K562 (cell line): ENCODE data around the gene URGCP. TPM values are rescaled to one million over a fixed set of nuclear protein-coding genes. Genes with fewer than 3 reads are reported as not detected.
A peak's percentile ranks its signal among the peaks of the same experiment; 100 is the strongest.

ENCODE experiments used
- BCOR ChIP-seq: fragments of 450-650 bp; IDR thresholded peaks from 2 replicates; pipeline ENCODE4 v1.6.1; 2016
- CBFA2T3 ChIP-seq: fragments of 450-650 bp; IDR thresholded peaks from 2 replicates; pipeline ENCODE4 v1.6.1; 2017
- CBX3 ChIP-seq, 2 experiments: IDR thresholded peaks; 1 replicate in 1 of 2; 2 replicates in 1 of 2; pipeline ENCODE4 v1.6.1; 2012; ENCODE audit warnings: inconsistent platforms in 2 of 2, low read length in 2 of 2, borderline replicate concordance in 1 of 2, control low read depth in 1 of 2
- ETS1 ChIP-seq: conservative IDR thresholded peaks from 2 replicates; pipeline ENCODE4 v1.6.1; 2011; ENCODE audit warnings: low read depth, mild to moderate bottlenecking, low read length; ENCODE audit not compliant: control insufficient read depth
- KLF6 ChIP-seq: fragments of 250-450 bp; sonication (Bioruptor Pico); IDR thresholded peaks from 2 replicates; pipeline ENCODE4 v1.4.0; 2020; ENCODE audit warnings: mild to moderate bottlenecking, moderate library complexity, borderline replicate concordance
- MBD1 ChIP-seq: fragments of 250-450 bp; sonication (Bioruptor Pico); IDR thresholded peaks from 2 replicates; pipeline ENCODE4 v1.8.0; 2022; ENCODE audit warnings: inconsistent platforms
- NR2F6 ChIP-seq: fragments of 450-650 bp; formaldehyde crosslinking; IDR thresholded peaks from 2 replicates; pipeline ENCODE4 v1.4.0; 2020; ENCODE audit warnings: mild to moderate bottlenecking
- PHB ChIP-seq: fragments of 250-450 bp; sonication (Bioruptor Pico); IDR thresholded peaks from 2 replicates; pipeline ENCODE4 v1.5.0; 2021
- POLR2G ChIP-seq: fragments of 200-400 bp; formaldehyde crosslinking; IDR thresholded peaks from 2 replicates; pipeline ENCODE4 v1.6.1; 2017; ENCODE audit warnings: low read depth, mild to moderate bottlenecking, antibody characterized with exemption, low read length, moderate library complexity
- RAD51 ChIP-seq: fragments of 450-650 bp; IDR thresholded peaks from 2 replicates; pipeline ENCODE4 v1.7.1; 2016; ENCODE audit warnings: low read depth, mild to moderate bottlenecking, borderline replicate concordance
- SLC30A9 ChIP-seq: fragments of 250-450 bp; sonication (Bioruptor Pico); IDR thresholded peaks from 2 replicates; pipeline ENCODE4 v1.8.0; 2022; ENCODE audit warnings: mild to moderate bottlenecking, moderate library complexity
- ZNF239 ChIP-seq: fragments of 250-450 bp; sonication (Bioruptor Pico); IDR thresholded peaks from 2 replicates; pipeline ENCODE4 v1.4.0; 2020; ENCODE audit warnings: mild to moderate bottlenecking
- ZNF3 ChIP-seq: fragments of 250-450 bp; sonication (Bioruptor Pico); IDR thresholded peaks from 2 replicates; pipeline ENCODE4 v1.5.0; 2021; ENCODE audit warnings: mild to moderate bottlenecking, moderate library complexity
- ZNF398 ChIP-seq: fragments of 250-450 bp; sonication (Bioruptor Pico); IDR thresholded peaks from 2 replicates; pipeline ENCODE4 v1.8.0; 2021; ENCODE audit warnings: moderate library complexity, mild to moderate bottlenecking, inconsistent platforms
- ZNF551 ChIP-seq: fragments of 250-450 bp; sonication (Bioruptor Pico); IDR thresholded peaks from 2 replicates; pipeline ENCODE4 v1.5.0; 2021; ENCODE audit warnings: mild to moderate bottlenecking, moderate library complexity
- ZNF609 ChIP-seq: sonication (generic); formaldehyde crosslinking; IDR thresholded peaks from 2 replicates; pipeline ENCODE4 v1.8.1; 2023; ENCODE audit warnings: missing genetic modification reagents, mild to moderate bottlenecking, borderline replicate concordance
- ZNF766 ChIP-seq: fragments of 200-800 bp; sonication (Bioruptor generic); conservative IDR thresholded peaks from 2 replicates; pipeline ENCODE4 v1.6.1; 2016; ENCODE audit warnings: missing genetic modification characterization, missing compliant biosample characterization
- polyA plus RNA-seq, 8 experiments: library from polyadenylated mRNA; depleted of rRNA in 4 of 8; stranded (reverse) in 5 of 8; unstranded in 3 of 8; fragments of >200 nt; fragmentation: Nextera tagmentation in 2 of 8; fragmentation: Illumina TruSeq in 1 of 8; extraction: Ambion mirVana in 2 of 8; extraction: Trizol in 1 of 8; gene quantifications; 2 replicates each; pipeline versions ENCODE4 v1.2.1 to v1.2.3, GENCODE V29; 2011 to 2014; ENCODE audit warnings: inconsistent platforms in 1 of 8, missing spikeins in 1 of 8
- total RNA-seq, 7 experiments: library from RNA; depleted of rRNA in 6 of 7; stranded (reverse); fragments of >200 nt in 6 of 7; fragmentation: Illumina TruSeq in 2 of 7; extraction: Trizol in 2 of 7; gene quantifications; 2 replicates each; pipeline versions ENCODE4 v1.2.1 to v1.2.3, GENCODE V29; 2011 to 2021; ENCODE audit warnings: low replicate concordance in 1 of 7

The URGCP gene
- total and polyA plus RNA-seq, 9 of the 15 experiments (the other 6 are each of a cell fraction or from before 2014, with no cell fraction given): 1.7 to 25.8 (median 12.5) TPM

GRCh38 chr7:43869006-43869866 lies 37.2 kb downstream of the URGCP start, which contains the start of gene MRPS24 (continued):
- no peak for TF ChIP-seq ZNF766 (CRISPR knock-in tag)
- no peak for TF ChIP-seq ZNF3 (CRISPR knock-in tag)
- no peak for TF ChIP-seq BCOR
- TF ChIP-seq RAD51: no peak
- TF ChIP-seq ZNF609 (CRISPR knock-in tag): no peak
- TF ChIP-seq ZNF551 (CRISPR knock-in tag): no peak
- TF ChIP-seq PHB: no peak
- no peak for TF ChIP-seq MBD1 (CRISPR knock-in tag)
- TF ChIP-seq CBFA2T3: no peak
- TF ChIP-seq NR2F6: no peak
- TF ChIP-seq ETS1: 0 out of 2 replicates have a peak, but pooled peaks have one; percentile 54
- peak; percentile 94 for TF ChIP-seq POLR2G
- TF ChIP-seq KLF6: no peak
- no peak for TF ChIP-seq ZNF239 (CRISPR knock-in tag)
- no peak for TF ChIP-seq ZNF398 (CRISPR knock-in tag)
- TF ChIP-seq SLC30A9 (CRISPR knock-in tag): no peak
- TF ChIP-seq CBX3 (IDR thresholded peaks at IDR 0.05; ENCODE audit: borderline replicate concordance in 1 of 2, low read length in 2 of 2): peak in 1 of 2 experiments; percentile 36; a peak in 1 of 3 replicates
